ENCODE results near the gene S100A8.
A peak's percentile ranks its signal among the peaks of the same experiment; 100 is the strongest.
"Not testable (repeated sequence)": the region's sequence is repeated elsewhere in the genome, so short reads cannot be mapped to it uniquely, and the experiment has no call there.

Gene S100A8

GRCh38 chr1:153361480-153362109 lies 29.3 kb downstream of the S100A8 start:
- DNase-seq (ENCODE audit: low spot score): no peak

- DNase-seq (ENCODE audit: low spot score): no peak
These were observed 30.0 kb downstream of the S100A8 start for GRCh38 chr1:153360592-153361479.

GRCh38 chr1:153360190-153360589 lies 30.7 kb downstream of the S100A8 start:
- no peak for DNase-seq (ENCODE audit: low spot score)

GRCh38 chr1:153359241-153359640 lies 31.6 kb downstream of the S100A8 start:
- DNase-seq (ENCODE audit: low spot score): no peak

GRCh38 chr1:153358691-153358975 lies 32.2 kb downstream of the S100A8 start:
- no peak for DNase-seq (ENCODE audit: low spot score)

- DNase-seq (ENCODE audit: low spot score): no peak
These were observed 32.8 kb downstream of the S100A8 start, which contains the start of gene S100A9 for GRCh38 chr1:153357853-153358690. Gene S100A9, plus strand, starts transcription at chr1:153357854. Its CDS starts 430 bp downstream, at chr1:153358284.

- no peak for DNase-seq (ENCODE audit: low spot score)
These were observed 33.6 kb downstream of the S100A8 start for GRCh38 chr1:153357076-153357852.

- DNase-seq (ENCODE audit: low spot score): no peak
These were observed 34.3 kb downstream of the S100A8 start for GRCh38 chr1:153356392-153357075.

GRCh38 chr1:153355445-153356071 lies 35.3 kb downstream of the S100A8 start:
- peak; percentile 67 for DNase-seq (ENCODE audit: low spot score)

GRCh38 chr1:153354515-153355193 lies 36.2 kb downstream of the S100A8 start:
- no peak for DNase-seq (ENCODE audit: low spot score)

GRCh38 chr1:153353226-153353947 lies 37.5 kb downstream of the S100A8 start:
- peak; percentile 5 for DNase-seq (ENCODE audit: low spot score)

GRCh38 chr1:153352523-153352922 lies 38.4 kb downstream of the S100A8 start:
- DNase-seq (ENCODE audit: low spot score): peak; percentile 77

GRCh38 chr1:153350321-153350957 lies 40.4 kb downstream of the S100A8 start:
- no peak for DNase-seq (ENCODE audit: low spot score)

- no peak for DNase-seq (ENCODE audit: low spot score)
These were observed 41.2 kb downstream of the S100A8 start for GRCh38 chr1:153349363-153350320.

GRCh38 chr1:153348511-153349362 lies 42.1 kb downstream of the S100A8 start, which contains the start of gene PGLYRP4:
Gene PGLYRP4, minus strand, starts transcription at chr1:153348841. Its CDS starts 909 bp downstream, at chr1:153347932.
- DNase-seq (ENCODE audit: low spot score): no peak

- DNase-seq (ENCODE audit: low spot score): no peak
These were observed 43.0 kb downstream of the S100A8 start for GRCh38 chr1:153347856-153348255.

GRCh38 chr1:153347049-153347448 lies 43.8 kb downstream of the S100A8 start:
- not testable (repeated sequence) for DNase-seq (ENCODE audit: low spot score)

All from RKO (cell line).